GM12865 (cell line): ENCODE measurements around the gene PTPRU.

Experiments
- DNase-seq: peaks from one replicate; pipeline ENCODE4 v3.0.0; 2010; ENCODE audit warnings: low read depth
- H3K4me3 ChIP-seq: 2 replicates; pipeline ENCODE4 v1.5.1; 2011; ENCODE audit warnings: mild to moderate bottlenecking, low read depth, low read length, control low read depth
- TF ChIP-seq, protein P1 (sequence below): IDR thresholded peaks from 2 replicates; pipeline ENCODE4 v1.5.1; 2011; ENCODE audit warnings: low read length, control low read depth, low read depth, inconsistent platforms; ENCODE audit not compliant: insufficient read depth; ENCODE audit errors: missing control alignments

PTPRU gene

DNA sequence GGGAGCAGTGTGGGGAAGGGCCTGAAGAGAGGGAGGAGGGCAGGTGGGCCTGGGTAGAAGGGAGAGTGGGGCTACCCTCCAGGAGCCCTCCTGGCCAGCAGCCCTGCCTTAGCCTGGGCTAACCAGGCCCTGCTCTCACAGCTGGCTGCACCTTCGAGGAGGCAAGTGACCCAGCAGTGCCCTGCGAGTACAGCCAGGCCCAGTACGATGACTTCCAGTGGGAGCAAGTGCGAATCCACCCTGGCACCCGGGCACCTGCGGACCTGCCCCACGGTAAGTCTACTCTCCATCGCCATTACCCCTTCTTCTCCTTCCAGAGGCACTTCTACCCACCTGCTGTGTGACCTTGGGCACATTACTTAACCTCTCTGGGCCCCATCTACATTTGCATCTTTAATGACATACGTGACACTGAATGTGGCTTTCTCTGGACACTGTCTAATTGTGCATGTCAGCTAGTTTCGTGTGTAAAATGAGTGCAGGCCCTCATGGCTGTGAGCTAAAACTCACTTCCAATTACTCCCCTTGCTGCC is 18.9 kb downstream of the PTPRU start:
- TF ChIP-seq, protein P1, sequence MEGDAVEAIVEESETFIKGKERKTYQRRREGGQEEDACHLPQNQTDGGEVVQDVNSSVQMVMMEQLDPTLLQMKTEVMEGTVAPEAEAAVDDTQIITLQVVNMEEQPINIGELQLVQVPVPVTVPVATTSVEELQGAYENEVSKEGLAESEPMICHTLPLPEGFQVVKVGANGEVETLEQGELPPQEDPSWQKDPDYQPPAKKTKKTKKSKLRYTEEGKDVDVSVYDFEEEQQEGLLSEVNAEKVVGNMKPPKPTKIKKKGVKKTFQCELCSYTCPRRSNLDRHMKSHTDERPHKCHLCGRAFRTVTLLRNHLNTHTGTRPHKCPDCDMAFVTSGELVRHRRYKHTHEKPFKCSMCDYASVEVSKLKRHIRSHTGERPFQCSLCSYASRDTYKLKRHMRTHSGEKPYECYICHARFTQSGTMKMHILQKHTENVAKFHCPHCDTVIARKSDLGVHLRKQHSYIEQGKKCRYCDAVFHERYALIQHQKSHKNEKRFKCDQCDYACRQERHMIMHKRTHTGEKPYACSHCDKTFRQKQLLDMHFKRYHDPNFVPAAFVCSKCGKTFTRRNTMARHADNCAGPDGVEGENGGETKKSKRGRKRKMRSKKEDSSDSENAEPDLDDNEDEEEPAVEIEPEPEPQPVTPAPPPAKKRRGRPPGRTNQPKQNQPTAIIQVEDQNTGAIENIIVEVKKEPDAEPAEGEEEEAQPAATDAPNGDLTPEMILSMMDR, result no peak
- H3K4me3 ChIP-seq, result no peak overlapping the region
- DNase-seq, result no peak

DNA sequence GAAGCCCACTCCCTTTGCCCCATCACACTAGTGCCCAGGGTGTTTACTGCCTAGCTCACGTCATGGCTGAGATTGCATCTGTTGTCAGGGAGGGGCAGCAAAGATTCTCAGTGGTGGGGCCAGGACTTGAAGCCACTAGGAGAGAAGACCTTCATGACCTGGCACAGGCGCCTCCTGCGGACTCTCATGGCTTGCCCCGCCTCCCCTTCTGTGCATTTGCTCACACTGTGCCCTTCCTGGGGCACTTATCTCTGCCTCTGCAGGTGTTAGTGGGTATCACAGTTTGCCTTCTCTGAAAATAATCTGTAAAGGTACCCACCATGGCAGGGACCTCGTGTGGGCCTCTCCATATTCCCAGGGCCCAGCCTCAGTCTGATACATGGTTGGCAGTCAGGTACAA is 20.1 kb downstream of the PTPRU start:
- DNase-seq, result no peak
- H3K4me3 ChIP-seq, result no peak overlapping the region
- TF ChIP-seq, protein P1, result no peak

DNA sequence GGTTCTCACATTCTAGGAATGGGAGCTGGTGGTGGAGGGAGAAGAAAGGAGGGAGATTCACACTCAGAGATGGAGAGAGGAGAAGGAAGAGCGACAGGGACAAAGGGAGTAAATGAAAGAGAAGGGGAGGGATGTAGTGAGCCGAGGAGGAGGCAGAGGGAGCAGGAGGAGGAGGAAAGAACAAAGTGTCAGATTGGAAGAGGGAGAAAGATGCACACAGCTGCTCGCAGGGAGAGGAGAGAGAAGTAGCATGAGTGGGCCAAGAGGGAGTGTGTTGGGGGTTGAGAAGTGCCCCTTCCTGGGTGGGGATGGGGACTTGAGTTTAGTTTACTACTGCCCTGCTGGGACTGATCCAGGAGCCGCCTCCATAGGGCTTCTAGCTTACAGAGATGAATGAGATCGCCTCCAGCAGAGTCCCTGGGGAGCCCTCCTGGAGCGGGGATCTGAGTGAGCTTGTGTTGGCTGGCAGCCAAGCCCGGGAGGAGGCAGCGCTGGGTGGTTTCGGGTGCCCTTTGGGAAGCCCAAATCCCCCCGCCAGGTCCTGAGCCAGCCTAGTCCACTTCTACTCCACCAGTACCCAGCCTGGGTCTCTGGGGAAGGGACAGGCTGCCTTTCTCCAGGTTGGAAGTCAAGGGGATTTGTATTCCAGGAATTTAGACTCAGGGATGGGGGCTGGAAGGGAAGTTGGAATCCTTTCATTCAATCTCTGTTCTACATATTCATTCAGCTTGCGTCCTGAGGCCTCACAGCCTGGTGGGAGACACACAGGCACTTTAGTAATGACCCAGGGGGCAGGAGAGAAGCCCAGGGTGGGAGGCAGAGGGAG is 20.9 kb downstream of the PTPRU start:
- DNase-seq, result no peak
- TF ChIP-seq, protein P1, result no peak

DNA sequence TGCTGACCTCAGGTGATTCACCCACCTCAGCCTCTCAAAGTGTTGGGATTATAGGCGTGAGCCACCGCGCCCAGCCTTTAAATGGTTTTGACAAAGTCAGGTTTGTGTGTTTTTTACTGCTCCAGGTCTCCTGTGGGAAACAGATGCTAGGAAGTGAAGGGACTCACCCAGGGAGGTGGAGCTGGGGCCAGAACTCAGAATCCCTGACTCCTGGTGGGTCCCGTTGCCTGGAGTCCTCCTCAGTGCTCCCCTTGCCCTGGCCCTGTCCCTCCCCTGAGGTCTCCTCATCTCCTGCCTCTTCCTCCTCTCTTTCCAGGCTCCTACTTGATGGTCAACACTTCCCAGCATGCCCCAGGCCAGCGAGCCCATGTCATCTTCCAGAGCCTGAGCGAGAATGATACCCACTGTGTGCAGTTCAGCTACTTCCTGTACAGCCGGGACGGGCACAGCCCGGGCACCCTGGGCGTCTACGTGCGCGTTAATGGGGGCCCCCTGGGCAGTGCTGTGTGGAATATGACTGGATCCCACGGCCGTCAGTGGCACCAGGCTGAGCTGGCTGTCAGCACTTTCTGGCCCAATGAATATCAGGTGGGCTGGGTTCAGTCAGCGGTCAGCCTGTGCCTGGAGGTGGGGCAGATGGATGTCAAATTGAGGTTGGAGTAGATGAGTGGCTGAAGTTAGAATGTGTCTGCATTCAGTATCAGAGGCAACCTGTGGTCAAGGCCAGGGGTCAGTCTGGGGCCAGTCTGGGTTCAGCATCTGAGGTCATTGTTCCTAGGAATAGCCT is 22.1 kb downstream of the PTPRU start:
- H3K4me3 ChIP-seq, result no peak overlapping the region
- TF ChIP-seq, protein P1, result no peak
- DNase-seq, result no peak

More for the DNA sequence above, 20.9 kb downstream of the PTPRU start:
- no peak overlapping the region for H3K4me3 ChIP-seq

DNA sequence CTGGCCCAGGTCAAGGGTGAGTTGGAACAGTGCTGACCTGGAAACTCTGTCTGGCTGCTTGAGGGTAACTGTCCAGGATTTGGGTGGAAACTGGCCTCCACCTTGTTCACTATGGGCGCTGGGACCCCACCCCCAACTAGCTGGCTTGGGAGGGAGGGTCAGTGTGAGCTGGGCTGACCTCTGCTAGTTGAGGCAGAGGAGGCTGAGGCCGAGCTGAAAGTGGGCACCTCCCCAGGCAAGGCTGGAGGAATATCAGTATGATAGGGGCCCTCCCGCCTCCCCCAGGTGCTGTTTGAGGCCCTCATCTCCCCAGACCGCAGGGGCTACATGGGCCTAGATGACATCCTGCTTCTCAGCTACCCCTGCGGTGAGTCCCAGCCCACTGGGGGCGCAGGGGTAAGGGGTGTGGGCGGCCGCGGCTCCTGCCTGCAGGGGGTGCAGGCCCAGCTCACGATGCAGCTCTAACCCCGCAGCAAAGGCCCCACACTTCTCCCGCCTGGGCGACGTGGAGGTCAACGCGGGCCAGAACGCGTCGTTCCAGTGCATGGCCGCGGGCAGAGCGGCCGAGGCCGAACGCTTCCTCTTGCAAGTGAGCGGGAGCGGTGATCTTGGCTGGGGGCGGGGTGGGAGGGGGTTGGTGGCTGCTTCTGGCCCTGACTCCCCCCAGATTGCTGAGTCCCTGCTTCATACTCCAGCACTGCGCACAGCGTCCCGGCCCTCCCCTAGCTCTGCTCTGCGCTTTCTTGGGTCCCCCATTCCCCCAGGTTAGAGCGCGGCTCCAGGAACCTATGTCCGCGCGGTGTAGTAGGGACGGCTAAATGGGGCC is 22.9 kb downstream of the PTPRU start:
- H3K4me3 ChIP-seq, result peak overlapping the region; percentile 10; the same call in 1 of the 2 replicates
- TF ChIP-seq, protein P1, result no peak

DNA sequence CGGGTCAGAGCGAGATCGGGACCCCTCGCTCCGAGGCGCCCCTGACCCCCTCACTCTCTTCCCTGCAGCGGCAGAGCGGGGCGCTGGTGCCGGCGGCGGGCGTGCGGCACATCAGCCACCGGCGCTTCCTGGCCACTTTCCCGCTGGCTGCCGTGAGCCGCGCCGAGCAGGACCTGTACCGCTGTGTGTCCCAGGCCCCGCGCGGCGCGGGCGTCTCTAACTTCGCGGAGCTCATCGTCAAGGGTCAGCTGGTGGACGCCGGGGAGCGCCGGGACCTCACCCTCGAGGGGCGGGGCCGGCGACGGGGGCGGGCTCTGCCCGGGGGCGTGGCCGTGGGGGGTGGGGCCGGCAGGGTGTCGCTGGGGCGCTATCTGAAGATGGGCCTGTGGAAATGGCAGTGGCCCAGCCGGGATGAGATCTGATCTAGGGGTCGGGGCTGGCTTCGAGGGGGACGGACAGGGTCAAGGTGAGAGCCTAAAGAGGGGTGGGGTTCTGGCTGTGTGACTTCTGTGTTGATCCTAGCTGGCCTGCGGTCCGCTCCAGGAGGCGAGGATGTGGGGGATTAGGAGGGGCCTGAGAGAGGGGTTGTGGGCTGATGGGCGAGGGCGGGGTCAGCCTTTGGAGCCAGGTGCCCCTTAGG is 23.6 kb downstream of the PTPRU start:
- peak overlapping the region; percentile 10; the same call in 1 of the 2 replicates for H3K4me3 ChIP-seq
- no peak for DNase-seq
- TF ChIP-seq, protein P1, result no peak

More for the DNA sequence above, 22.9 kb downstream of the PTPRU start:
- DNase-seq, result no peak
